Mononuclear cell (primary cell): ENCODE results near the gene C2CD4C. TPM values are rescaled to one million over a fixed set of nuclear protein-coding genes. Genes with fewer than 3 reads are reported as not detected.
"Not testable (repeated sequence)": the region's sequence is repeated elsewhere in the genome, so short reads cannot be mapped to it uniquely, and the experiment has no call there.

ENCODE experiments used
- H3K27me3 ChIP-seq: 2 replicates; pipeline ENCODE4 v1.6.0; 2011; ENCODE audit warnings: low read length, control low read depth; ENCODE audit not compliant: insufficient read depth
- H3K4me1 ChIP-seq: 2 replicates; pipeline ENCODE4 v1.5.1; 2011; ENCODE audit warnings: mild to moderate bottlenecking, low read length, control low read depth; ENCODE audit not compliant: insufficient read depth
- H3K4me3 ChIP-seq: 2 replicates; pipeline ENCODE4 v1.5.1; 2011; ENCODE audit warnings: mild to moderate bottlenecking, low read length, moderate library complexity
- H3K9me3 ChIP-seq: 2 replicates; pipeline ENCODE4 v1.5.1; 2011; ENCODE audit warnings: low read depth, mild to moderate bottlenecking, control low read depth, low read length
- total RNA-seq: library from RNA; depleted of rRNA; stranded (reverse); fragments of >200 nt; gene quantifications from one replicate; pipeline ENCODE4 v1.2.3, GENCODE V29; 2012

The C2CD4C gene
- total RNA-seq: not detected

- H3K27me3 ChIP-seq: peaks cover 2% of the 10 kb centered on the region
- H3K4me3 ChIP-seq: no peak within 1 kb of the TSS
- no peaks in the 10 kb centered on the region for H3K9me3 ChIP-seq
- H3K4me1 ChIP-seq: no peaks in the 10 kb centered on the region
These were observed at the start of gene C2CD4C for GRCh38 chr19:408902-409515. TSS of gene C2CD4C (minus strand) at chr19:409147. CDS start at chr19:408361, 786 bp downstream.

GRCh38 chr19:458091-459042 is 49.4 kb upstream of the C2CD4C start:
- no peaks in the 10 kb centered on the region for H3K4me1 ChIP-seq
- no peak overlapping the region for H3K4me3 ChIP-seq
- H3K27me3 ChIP-seq: peaks cover 14% of the 10 kb centered on the region
- no peaks in the 10 kb centered on the region for H3K9me3 ChIP-seq

DNA sequence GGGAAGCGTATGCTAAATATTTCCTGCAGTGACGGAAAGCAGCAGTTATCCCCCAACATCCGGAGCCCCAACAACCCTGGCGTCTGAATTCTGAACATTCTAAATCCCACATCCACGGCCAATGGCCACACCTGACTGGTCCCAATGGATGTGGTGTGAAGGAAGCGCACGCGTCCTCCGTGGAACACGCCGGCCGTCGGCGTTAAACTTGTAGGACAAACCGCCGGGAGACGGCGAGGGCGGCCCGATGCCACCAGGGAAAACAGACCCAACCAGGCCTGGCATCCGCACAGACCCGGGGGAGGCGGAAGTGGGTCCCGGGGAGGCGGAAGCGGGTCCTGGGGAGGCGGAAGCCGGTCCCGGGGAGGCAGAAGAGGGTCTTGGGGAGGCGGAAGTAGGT is 48.7 kb upstream of the C2CD4C start:
- Histone ChIP-seq H3K9me3 (no peaks in the 10 kb centered on the region), H3K27me3 (peaks cover 12% of the 10 kb centered on the region), H3K4me1 (no peaks in the 10 kb centered on the region), H3K4me3 (no peak overlapping the region)

- no peak overlapping the region for H3K4me3 ChIP-seq
- no peaks in the 10 kb centered on the region for H3K9me3 ChIP-seq
- no peaks in the 10 kb centered on the region for H3K4me1 ChIP-seq
- H3K27me3 ChIP-seq: peaks cover 6% of the 10 kb centered on the region
These were observed 47.7 kb upstream of the C2CD4C start for GRCh38 chr19:456547-457110.

- H3K27me3 ChIP-seq: peaks cover 6% of the 10 kb centered on the region
- H3K4me3 ChIP-seq: no peak overlapping the region
- no peaks in the 10 kb centered on the region for H3K9me3 ChIP-seq
- H3K4me1 ChIP-seq: no peaks in the 10 kb centered on the region
These were observed 47.1 kb upstream of the C2CD4C start for GRCh38 chr19:455851-456546.

DNA sequence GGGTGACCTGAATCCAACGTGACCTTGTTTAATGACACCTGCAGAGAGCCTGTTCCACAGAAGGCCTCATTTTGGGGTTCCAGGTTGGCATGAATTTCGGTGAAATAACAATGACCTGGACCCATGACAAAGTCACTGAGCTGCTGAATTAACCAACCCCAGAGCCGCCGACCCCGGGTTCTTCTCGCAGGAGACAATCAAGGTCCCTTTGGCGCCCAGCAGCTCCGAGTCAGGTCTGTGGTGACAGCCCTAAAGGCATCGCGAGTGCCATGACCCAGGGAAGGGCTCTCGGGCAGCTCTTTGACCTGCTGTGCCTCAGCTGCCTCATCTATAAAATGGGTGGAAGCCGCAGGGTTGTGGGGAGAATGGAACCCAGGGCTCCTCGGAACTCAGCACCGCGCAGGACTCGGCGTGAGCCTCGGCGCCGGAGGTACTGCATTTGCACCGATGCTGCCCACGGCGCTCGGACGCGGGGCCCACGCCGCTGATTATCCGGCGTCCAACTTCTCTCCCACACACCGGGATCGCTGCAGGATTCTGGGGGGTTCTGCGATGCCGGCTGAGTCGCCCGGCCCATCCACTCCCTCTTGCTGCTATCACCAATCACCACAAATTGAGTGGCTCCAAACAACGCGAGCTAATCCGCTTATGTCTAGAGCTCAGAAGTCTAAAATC is 46.2 kb upstream of the C2CD4C start:
- H3K4me1 ChIP-seq: no peaks in the 10 kb centered on the region
- H3K9me3 ChIP-seq: no peaks in the 10 kb centered on the region
- H3K27me3 ChIP-seq: peaks cover 6% of the 10 kb centered on the region
- no peak overlapping the region for H3K4me3 ChIP-seq

DNA sequence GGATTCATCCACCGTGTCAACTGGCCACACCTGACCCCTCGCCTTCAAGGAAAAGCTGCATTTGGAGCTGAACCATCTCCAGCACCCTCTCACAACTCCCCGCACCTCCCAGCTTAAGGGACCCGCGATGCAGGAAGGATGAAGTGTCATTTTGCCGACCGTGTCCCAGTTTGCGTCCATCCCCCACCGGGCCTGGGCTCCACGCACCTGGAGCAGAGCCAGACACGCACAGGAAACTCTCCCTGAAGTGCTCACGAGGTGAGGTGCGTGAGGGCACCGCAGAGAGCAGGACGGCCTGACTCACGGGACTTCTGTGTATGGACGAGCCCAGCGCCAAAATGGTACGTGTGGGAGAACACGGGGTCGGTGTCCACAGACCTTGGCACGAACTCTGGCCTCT is 44.7 kb upstream of the C2CD4C start:
- H3K27me3 ChIP-seq: no peaks in the 10 kb centered on the region
- H3K4me3 ChIP-seq: no peak overlapping the region
- H3K9me3 ChIP-seq: no peaks in the 10 kb centered on the region
- no peaks in the 10 kb centered on the region for H3K4me1 ChIP-seq

DNA sequence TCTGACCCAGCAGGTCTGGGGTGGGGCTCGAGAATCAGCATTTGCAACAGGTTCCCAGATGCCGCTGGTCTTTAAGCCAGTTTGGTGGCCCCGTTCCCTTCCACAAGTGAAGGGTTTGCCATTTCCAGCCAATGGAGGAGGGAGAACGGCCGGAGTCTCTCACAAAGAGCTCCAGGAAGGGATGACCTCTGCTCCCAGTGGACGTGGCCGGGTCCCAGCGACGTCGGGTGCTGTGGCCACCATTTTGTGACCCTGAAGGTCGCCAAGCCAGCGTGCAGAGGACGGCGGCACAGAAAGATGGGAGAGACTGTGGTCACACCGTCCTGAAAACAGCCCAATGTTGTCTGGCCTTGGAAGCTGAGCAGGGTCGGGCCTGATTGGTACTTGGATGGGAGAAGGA is 43.9 kb upstream of the C2CD4C start:
- Histone ChIP-seq H3K27me3 (no peaks in the 10 kb centered on the region), H3K4me3 (no peak overlapping the region), H3K9me3 (no peaks in the 10 kb centered on the region), H3K4me1 (no peaks in the 10 kb centered on the region)

GRCh38 chr19:450912-451481 is 42.0 kb upstream of the C2CD4C start:
- not testable (repeated sequence) for H3K9me3 ChIP-seq, H3K4me1 ChIP-seq

DNA sequence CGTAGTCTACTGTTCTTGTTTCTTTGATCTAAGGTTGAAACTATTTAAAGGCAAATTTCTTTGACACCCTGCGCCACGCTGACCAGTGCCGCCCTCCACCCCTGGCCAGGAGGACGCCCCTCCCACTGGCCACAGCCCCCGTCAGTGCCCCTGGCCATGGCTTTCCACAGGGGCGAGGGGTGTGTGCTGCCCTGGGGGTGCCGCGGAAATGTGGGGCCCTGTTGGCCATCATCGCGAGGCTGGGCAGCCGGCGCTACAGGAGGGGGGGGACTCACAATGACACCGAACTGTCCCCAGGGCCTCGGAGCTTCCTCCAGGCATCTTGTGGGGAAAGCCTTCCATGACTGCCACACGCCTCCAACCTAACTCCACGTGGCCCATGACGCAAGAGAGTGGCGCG is 41.0 kb upstream of the C2CD4C start:
- no peaks in the 10 kb centered on the region for H3K27me3 ChIP-seq
- H3K9me3 ChIP-seq: no peaks in the 10 kb centered on the region
- no peaks in the 10 kb centered on the region for H3K4me1 ChIP-seq
- H3K4me3 ChIP-seq: no peak overlapping the region

More at GRCh38 chr19:450912-451481, 42.0 kb upstream of the C2CD4C start:
- not testable (repeated sequence) for H3K27me3 ChIP-seq, H3K4me3 ChIP-seq

DNA sequence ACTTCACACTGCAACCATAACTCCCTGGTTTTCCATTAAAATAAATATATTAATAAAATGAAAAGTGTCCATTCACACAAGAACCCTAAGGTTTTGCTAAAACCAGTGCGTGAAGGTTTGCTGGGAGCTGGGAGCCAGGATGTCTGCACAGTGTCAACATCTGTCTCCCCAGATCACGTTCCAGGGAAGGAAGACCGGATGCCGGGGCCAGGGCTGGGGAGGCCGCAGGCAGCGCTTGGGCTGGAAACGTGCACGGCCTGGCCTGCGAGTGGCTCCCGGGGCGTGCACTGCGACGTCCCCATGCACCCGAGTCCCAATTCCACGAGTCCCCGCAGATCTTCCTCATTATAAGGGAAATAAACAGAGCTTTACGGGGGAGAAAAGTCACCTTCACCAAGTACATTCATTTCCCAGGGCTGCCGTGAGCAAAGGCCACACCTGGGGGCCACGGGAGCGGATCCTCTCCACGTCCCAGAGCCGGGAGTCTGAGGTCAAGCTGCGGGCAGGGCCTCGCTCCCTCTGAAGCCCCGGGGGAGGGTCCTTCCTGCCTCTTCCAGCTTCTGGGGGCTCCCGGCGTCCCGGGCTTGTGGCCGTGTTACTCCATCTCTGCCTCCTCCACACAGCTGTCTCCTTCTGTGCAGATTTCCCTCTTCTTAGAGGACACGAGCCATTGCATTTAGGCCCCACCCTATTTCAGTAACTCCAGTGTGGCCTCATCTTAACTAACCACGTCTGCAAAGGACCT is 39.0 kb upstream of the C2CD4C start:
- no peaks in the 10 kb centered on the region for H3K9me3 ChIP-seq
- no peak overlapping the region for H3K4me3 ChIP-seq
- no peaks in the 10 kb centered on the region for H3K4me1 ChIP-seq
- H3K27me3 ChIP-seq: no peaks in the 10 kb centered on the region

DNA sequence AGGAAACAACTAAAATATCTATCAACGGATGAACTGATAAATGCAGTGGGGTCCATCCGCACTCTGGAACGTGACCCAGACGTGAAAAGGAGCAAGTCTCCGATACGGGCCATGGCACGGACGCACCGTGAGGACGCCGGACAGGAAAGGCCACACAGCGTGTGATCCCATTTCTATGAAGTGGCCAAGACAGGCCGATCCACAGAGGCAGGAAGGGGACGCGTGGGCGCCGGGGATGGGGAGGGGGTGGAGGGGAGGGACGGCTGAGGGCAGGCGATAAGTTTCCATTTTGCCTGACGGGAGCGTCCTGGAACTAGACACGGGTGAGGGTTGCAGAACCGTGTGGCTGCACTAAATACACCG is 38.1 kb upstream of the C2CD4C start:
- H3K9me3 ChIP-seq: no peaks in the 10 kb centered on the region
- H3K27me3 ChIP-seq: no peaks in the 10 kb centered on the region
- H3K4me1 ChIP-seq: no peaks in the 10 kb centered on the region

DNA sequence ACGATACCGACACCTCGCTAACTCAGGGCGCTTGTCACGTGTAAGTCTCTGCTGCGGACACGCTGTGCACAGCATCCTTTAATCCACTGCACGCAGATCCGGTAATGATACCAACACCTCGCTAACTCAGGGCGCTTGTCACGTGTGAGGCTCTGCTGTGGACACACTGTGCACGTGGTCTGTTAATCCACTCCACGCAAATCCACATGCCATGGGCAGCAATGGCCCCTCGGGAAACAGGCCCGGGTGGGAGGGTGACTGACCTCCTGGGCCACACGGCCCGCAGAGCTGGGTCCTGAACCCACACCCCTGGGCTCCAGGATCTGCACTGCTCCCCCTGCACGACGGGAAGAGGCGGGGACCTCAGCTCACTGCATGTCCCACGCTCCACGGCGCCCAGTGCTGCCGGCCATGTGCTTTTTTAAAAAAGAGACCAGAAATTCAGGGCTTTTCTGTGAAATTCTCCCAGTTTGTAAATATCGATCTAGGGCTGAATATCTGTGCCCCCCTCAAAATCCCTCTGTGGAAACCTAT is 35.8 kb upstream of the C2CD4C start:
- no peaks in the 10 kb centered on the region for H3K4me1 ChIP-seq
- no peak overlapping the region for H3K4me3 ChIP-seq
- no peaks in the 10 kb centered on the region for H3K9me3 ChIP-seq
- H3K27me3 ChIP-seq: no peaks in the 10 kb centered on the region

More for the DNA sequence above, 38.1 kb upstream of the C2CD4C start:
- no peak overlapping the region for H3K4me3 ChIP-seq
